Glomerular endothelial cell (primary cell): ENCODE measurements around the gene DISP3. TPM values are rescaled to one million over a fixed set of nuclear protein-coding genes. Genes with fewer than 3 reads are reported as not detected.

Experiments
- DNase-seq: peaks from one replicate; pipeline ENCODE4 v3.0.0-alpha.2; 2011; ENCODE audit warnings: low read depth, low spot score; ENCODE audit errors: extremely low read depth
- total RNA-seq: library from RNA; depleted of rRNA; stranded (reverse); fragments of >200 nt; gene quantifications from 2 replicates; pipeline ENCODE4 v1.2.3, GENCODE V29; 2015

DISP3 gene
- total RNA-seq, 1 donor from 2014 or later, result 0.58 TPM

GRCh38 chr1:11486231-11487009, 7.5 kb downstream of the DISP3 start:
- no peak for DNase-seq

GRCh38 chr1:11487196-11487751, 8.3 kb downstream of the DISP3 start:
- no peak for DNase-seq

- DNase-seq, result no peak
Observed at GRCh38 chr1:11488201-11488770, 9.3 kb downstream of the DISP3 start.

GRCh38 chr1:11488966-11489625, 10.1 kb downstream of the DISP3 start:
- DNase-seq, result no peak

- DNase-seq, result no peak
Observed at GRCh38 chr1:11492235-11492634, 13.3 kb downstream of the DISP3 start.

- no peak for DNase-seq
Observed at GRCh38 chr1:11493972-11494655, 15.2 kb downstream of the DISP3 start.

- no peak for DNase-seq
Observed at GRCh38 chr1:11494771-11495170, 15.8 kb downstream of the DISP3 start.

- no peak for DNase-seq
Observed at GRCh38 chr1:11495579-11495978, 16.6 kb downstream of the DISP3 start.

GRCh38 chr1:11496551-11497080, 17.7 kb downstream of the DISP3 start:
- DNase-seq, result no peak

GRCh38 chr1:11498956-11499594, 20.1 kb downstream of the DISP3 start:
- DNase-seq, result no peak

GRCh38 chr1:11499601-11500331, 20.8 kb downstream of the DISP3 start:
- DNase-seq, result no peak

- DNase-seq, result no peak
Observed at GRCh38 chr1:11500881-11501280, 21.9 kb downstream of the DISP3 start.

- DNase-seq, result no peak
Observed at GRCh38 chr1:11501491-11501897, 22.5 kb downstream of the DISP3 start.

GRCh38 chr1:11501906-11502485, 23.0 kb downstream of the DISP3 start:
- no peak for DNase-seq

GRCh38 chr1:11502516-11502915, 23.6 kb downstream of the DISP3 start:
- no peak for DNase-seq

GRCh38 chr1:11504599-11504998, 25.6 kb downstream of the DISP3 start:
- DNase-seq, result no peak

- DNase-seq, result no peak
Observed at GRCh38 chr1:11505591-11506538, 26.9 kb downstream of the DISP3 start.

GRCh38 chr1:11507309-11507708, 28.4 kb downstream of the DISP3 start:
- no peak for DNase-seq
